ENCODE results near the gene KLRC3.
"Not testable (repeated sequence)": the region's sequence is repeated elsewhere in the genome, so short reads cannot be mapped to it uniquely, and the experiment has no call there.

Gene KLRC3

DNA sequence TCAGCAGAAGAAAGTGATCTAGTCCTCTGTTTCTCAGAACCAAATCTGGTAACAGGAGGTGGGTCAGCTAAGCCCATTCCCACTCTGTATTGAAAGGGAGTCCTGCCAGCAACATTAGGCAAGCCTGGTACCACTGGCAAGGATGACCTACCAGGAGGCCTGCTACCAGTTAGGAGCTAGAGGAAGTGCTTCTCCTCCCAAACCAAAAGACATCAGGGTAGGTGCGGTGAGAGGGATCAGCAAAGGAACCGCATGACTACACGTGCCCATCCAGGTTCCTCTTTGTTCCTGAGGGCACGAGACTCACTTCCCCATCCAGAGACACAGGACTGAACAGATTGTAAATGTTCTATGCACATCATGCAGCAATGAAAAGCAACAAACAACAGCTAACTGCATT, 13.7 kb downstream of the KLRC3 start:
- TF ChIP-seq, protein P1, sequence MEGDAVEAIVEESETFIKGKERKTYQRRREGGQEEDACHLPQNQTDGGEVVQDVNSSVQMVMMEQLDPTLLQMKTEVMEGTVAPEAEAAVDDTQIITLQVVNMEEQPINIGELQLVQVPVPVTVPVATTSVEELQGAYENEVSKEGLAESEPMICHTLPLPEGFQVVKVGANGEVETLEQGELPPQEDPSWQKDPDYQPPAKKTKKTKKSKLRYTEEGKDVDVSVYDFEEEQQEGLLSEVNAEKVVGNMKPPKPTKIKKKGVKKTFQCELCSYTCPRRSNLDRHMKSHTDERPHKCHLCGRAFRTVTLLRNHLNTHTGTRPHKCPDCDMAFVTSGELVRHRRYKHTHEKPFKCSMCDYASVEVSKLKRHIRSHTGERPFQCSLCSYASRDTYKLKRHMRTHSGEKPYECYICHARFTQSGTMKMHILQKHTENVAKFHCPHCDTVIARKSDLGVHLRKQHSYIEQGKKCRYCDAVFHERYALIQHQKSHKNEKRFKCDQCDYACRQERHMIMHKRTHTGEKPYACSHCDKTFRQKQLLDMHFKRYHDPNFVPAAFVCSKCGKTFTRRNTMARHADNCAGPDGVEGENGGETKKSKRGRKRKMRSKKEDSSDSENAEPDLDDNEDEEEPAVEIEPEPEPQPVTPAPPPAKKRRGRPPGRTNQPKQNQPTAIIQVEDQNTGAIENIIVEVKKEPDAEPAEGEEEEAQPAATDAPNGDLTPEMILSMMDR (IDR thresholded peaks at IDR 0.05; ENCODE audit: insufficient read depth, low read depth, low read length, missing control alignments): no peak
- no peak overlapping the region for H3K4me3 ChIP-seq (ENCODE audit: low read length)
- DNase-seq (ENCODE audit: low read depth): no peak

GRCh38 chr12:10405294-10405693, 15.1 kb downstream of the KLRC3 start:
- no peak overlapping the region for H3K4me3 ChIP-seq (ENCODE audit: low read length)
- DNase-seq (ENCODE audit: low read depth): peak; percentile 90
- TF ChIP-seq, protein P1 (IDR thresholded peaks at IDR 0.05; ENCODE audit: insufficient read depth, low read depth, low read length, missing control alignments): no peak

DNA sequence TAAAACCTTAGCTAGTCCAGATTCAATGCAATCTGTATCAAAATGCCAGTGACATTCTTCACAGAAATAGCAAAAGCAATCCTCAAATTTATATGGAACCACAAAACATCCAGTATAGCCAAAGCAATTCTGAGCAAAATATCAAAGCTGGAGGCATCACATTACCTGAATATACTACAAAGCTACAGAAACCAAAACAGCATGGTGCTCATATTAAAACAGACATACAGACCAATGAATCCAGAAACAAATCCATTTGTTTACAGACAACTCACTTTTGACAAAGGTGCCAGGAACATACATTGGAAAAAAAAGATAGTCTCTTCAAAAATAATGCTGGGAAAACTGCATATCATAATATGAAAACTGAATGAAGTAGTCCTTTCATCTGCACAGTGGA, 15.6 kb downstream of the KLRC3 start:
- no peak for DNase-seq (ENCODE audit: low read depth)
- TF ChIP-seq, protein P1 (IDR thresholded peaks at IDR 0.05; ENCODE audit: insufficient read depth, low read depth, low read length, missing control alignments): no peak
- H3K4me3 ChIP-seq (ENCODE audit: low read length): no peak overlapping the region

DNA sequence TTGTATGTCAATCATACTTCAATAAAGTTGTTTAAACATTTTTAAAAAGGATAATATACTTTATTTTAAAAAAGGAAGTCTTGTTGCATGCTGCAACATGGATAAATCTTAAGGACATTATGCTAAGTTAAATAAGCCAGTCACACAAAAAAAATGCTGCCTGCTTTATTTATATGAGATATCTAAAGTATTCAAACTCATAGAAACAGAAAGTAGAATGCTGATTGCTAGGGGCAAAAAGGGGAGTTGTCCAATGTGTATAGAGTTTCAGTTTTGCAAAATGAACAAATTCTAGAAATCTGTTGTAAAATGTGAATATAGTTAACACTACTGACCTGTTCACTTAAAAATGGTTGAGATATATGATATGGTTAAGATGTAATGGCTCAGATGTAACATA, 19.6 kb downstream of the KLRC3 start:
- TF ChIP-seq, protein P1 (IDR thresholded peaks at IDR 0.05; ENCODE audit: insufficient read depth, low read depth, low read length, missing control alignments): no peak
- no peak for DNase-seq (ENCODE audit: low read depth)
- H3K4me3 ChIP-seq (ENCODE audit: low read length): no peak overlapping the region

GRCh38 chr12:10398168-10398567, 22.2 kb downstream of the KLRC3 start:
- no peak overlapping the region for H3K4me3 ChIP-seq (ENCODE audit: low read length)
- DNase-seq (ENCODE audit: low read depth): no peak
- TF ChIP-seq, protein P1 (IDR thresholded peaks at IDR 0.05; ENCODE audit: insufficient read depth, low read depth, low read length, missing control alignments): no peak

GRCh38 chr12:10397296-10397695, 23.1 kb downstream of the KLRC3 start:
- H3K4me3 ChIP-seq (ENCODE audit: low read length): no peak overlapping the region
- DNase-seq (ENCODE audit: low read depth): no peak
- TF ChIP-seq, protein P1 (IDR thresholded peaks at IDR 0.05; ENCODE audit: insufficient read depth, low read depth, low read length, missing control alignments): no peak

GRCh38 chr12:10396176-10396575, 24.2 kb downstream of the KLRC3 start:
- not testable (repeated sequence) for H3K4me3 ChIP-seq (ENCODE audit: low read length); DNase-seq (ENCODE audit: low read depth)
